GM12878 (cell line): ENCODE measurements around the gene LONRF2. TPM values are rescaled to one million over a fixed set of nuclear protein-coding genes. Genes with fewer than 3 reads are reported as not detected.

Experiments
- ATAC-seq: fragments of 200-7000 bp; cut with Tn5 transposase; 3 replicates; pipeline ENCODE4 v1.9.1; 2020; ENCODE audit warnings: mild to moderate bottlenecking, moderate library complexity
- BruUV-seq: library from RNA; stranded (reverse); fragments of 400-500 nt; replicated peaks from 2 replicates; lab custom pipeline; 2021; lab: Mats Ljungman, UMichigan
- CTCF ChIA-PET: fragments of 300-600 bp; sonication (Branson Sonifier 250); formaldehyde crosslinking; extraction: SDS; loops from one replicate; lab custom pipeline; 2021; ENCODE audit warnings: inconsistent platforms; lab: Yijun Ruan, JAX
- POLR2A ChIA-PET: fragments of 350-600 bp; formaldehyde crosslinking; extraction: SDS; loops from one replicate; lab custom pipeline; 2021; ENCODE audit warnings: inconsistent platforms; lab: Charles Lee
- RAD21 ChIA-PET: fragments of 300-600 bp; sonication (Branson Sonifier 250); formaldehyde crosslinking; loops from one replicate; lab custom pipeline; 2023; ENCODE audit warnings: antibody characterized with exemption; ENCODE audit not compliant: unreplicated experiment; lab: Charles Lee
- SMC1A ChIA-PET: fragments of 300-600 bp; sonication (Branson Sonifier 250); formaldehyde crosslinking; loops from one replicate; lab custom pipeline; 2023; ENCODE audit not compliant: unreplicated experiment, uncharacterized antibody; lab: Charles Lee
- DNase-seq: peaks from one replicate; pipeline ENCODE4 v3.0.0-alpha.2; 2011; ENCODE audit warnings: low read depth, low spot score
- FAIRE-seq: peaks from 3 replicates; lab custom pipeline; 2011; peaks lifted over from hg19 to GRCh38; lab: Jason Lieb, UNC
- H2AFZ ChIP-seq: 2 replicates; pipeline ENCODE4 v1.6.0; 2011; ENCODE audit warnings: low read depth, low read length, control low read depth; ENCODE audit not compliant: control insufficient read depth
- H3K27ac ChIP-seq: 2 replicates; pipeline ENCODE4 v1.5.1; 2011; ENCODE audit warnings: control low read depth; ENCODE audit not compliant: control insufficient read depth, insufficient read depth
- H3K27me3 ChIP-seq, 2 experiments: replicated peaks in 1 of 2; 2 replicates each; pipeline versions ENCODE4 v1.6.0 to v1.6.1; 2011; ENCODE audit warnings: low read length in 1 of 2; ENCODE audit not compliant: control insufficient read depth in 2 of 2, insufficient read depth in 2 of 2
- H3K36me3 ChIP-seq, 2 experiments: 2 replicates each; pipeline ENCODE4 v1.5.1; 2011; ENCODE audit warnings: low read length in 1 of 2; ENCODE audit not compliant: control insufficient read depth in 2 of 2, insufficient read depth in 2 of 2
- H3K4me1 ChIP-seq: 2 replicates; pipeline ENCODE4 v1.6.1; 2011; ENCODE audit warnings: mild to moderate bottlenecking, low read length, moderate library complexity, mixed read lengths; ENCODE audit not compliant: control insufficient read depth, insufficient read depth
- H3K4me2 ChIP-seq: 2 replicates; pipeline ENCODE4 v1.6.0; 2011; ENCODE audit warnings: control low read depth; ENCODE audit not compliant: control insufficient read depth, insufficient read depth
- H3K4me3 ChIP-seq: fragments of 200-600 bp; sonication (generic); 2 replicates; pipeline ENCODE4 v1.5.1; 2016
- H3K79me2 ChIP-seq: 2 replicates; pipeline ENCODE4 v1.6.0; 2011; ENCODE audit warnings: low read length; ENCODE audit not compliant: control insufficient read depth, insufficient read depth
- H3K9ac ChIP-seq: 2 replicates; pipeline ENCODE4 v1.8.0; 2011; ENCODE audit warnings: low read length, control low read depth, mixed read lengths; ENCODE audit not compliant: control insufficient read depth, insufficient read depth
- H3K9me3 ChIP-seq: replicated peaks from 3 replicates; pipeline ENCODE4 v1.5.1; 2011; ENCODE audit warnings: mild to moderate bottlenecking, low read length; ENCODE audit not compliant: control insufficient read depth, insufficient read depth
- H4K20me1 ChIP-seq: 2 replicates; pipeline ENCODE4 v1.6.0; 2011; ENCODE audit not compliant: control insufficient read depth, insufficient read depth
- CTCF ChIP-seq, 3 experiments: IDR thresholded peaks in 2 of 3; conservative IDR thresholded peaks in 1 of 3; 2 replicates each; pipeline ENCODE4 v1.5.1; 2011; ENCODE audit warnings: low read depth in 3 of 3, low read length in 3 of 3, mild to moderate bottlenecking in 3 of 3, control low read depth in 2 of 3, moderate library complexity in 2 of 3, inconsistent platforms in 1 of 3, mixed read lengths in 1 of 3; ENCODE audit not compliant: control insufficient read depth in 2 of 3, insufficient read depth in 1 of 3; ENCODE audit errors: extremely low read depth in 1 of 3
- NFYA ChIP-seq: IDR thresholded peaks from 2 replicates; pipeline ENCODE4 v1.6.1; 2011; ENCODE audit warnings: low read depth, mild to moderate bottlenecking, low read length, improper control_type of control experiment, borderline replicate concordance
- NKRF ChIP-seq: fragments of 450-650 bp; conservative IDR thresholded peaks from 2 replicates; pipeline ENCODE4 v1.6.1; 2017; ENCODE audit warnings: mild to moderate bottlenecking, moderate library complexity
- POLR2A ChIP-seq: IDR thresholded peaks from 2 replicates; pipeline ENCODE4 v1.6.1; 2011; ENCODE audit warnings: low read depth, mild to moderate bottlenecking, low read length
- RAD21 ChIP-seq: IDR thresholded peaks from 2 replicates; pipeline ENCODE4 v1.6.1; 2011; ENCODE audit warnings: mild to moderate bottlenecking, low read depth, low read length, moderate library complexity; ENCODE audit not compliant: insufficient read depth
- RFX5 ChIP-seq: IDR thresholded peaks from 2 replicates; pipeline ENCODE4 v1.6.1; 2011; ENCODE audit warnings: low read depth, low read length, improper control_type of control experiment
- SMC3 ChIP-seq: IDR thresholded peaks from 2 replicates; pipeline ENCODE4 v1.6.1; 2011; ENCODE audit warnings: low read length, improper control_type of control experiment, borderline replicate concordance
- WGBS: methylation state at CpG from one replicate; pipeline ENCODE4 v1.1.6; 2016; ENCODE audit warnings: low lambda C conversion rate; ENCODE audit not compliant: insufficient replicate concordance, insufficient coverage; ENCODE audit errors: missing lambda C conversion rate; 5-methylcytosine and 5-hydroxymethylcytosine counted together
- in situ Hi-C: fragments of 300-500 bp; cut with MboI; formaldehyde crosslinking; loops from 9 replicates; pipeline ENCODE4 v1.14.3; 2018; ENCODE audit warnings: mixed read lengths
- intact Hi-C: fragments of 100-400 bp; cut with micrococcal nuclease; formaldehyde crosslinking; loops from one replicate; pipeline ENCODE4 v1.14.2; 2022; ENCODE audit not compliant: unreplicated experiment
- polyA plus RNA-seq, 11 experiments: library from polyadenylated mRNA; depleted of rRNA in 4 of 11; unstranded in 6 of 11; stranded (reverse) in 5 of 11; fragments of >200 nt; fragmentation: Nextera tagmentation in 4 of 11; fragmentation: Illumina TruSeq in 1 of 11; extraction: Ambion mirVana in 4 of 11; extraction: Trizol in 1 of 11; gene quantifications; 1 replicate in 1 of 11; 2 replicates in 10 of 11; pipeline versions ENCODE4 v1.2.1 to v1.2.3, GENCODE V29; 2011 to 2016; ENCODE audit warnings: inconsistent platforms in 2 of 11, missing spikeins in 2 of 11, low read depth in 1 of 11
- total RNA-seq, 4 experiments: library from RNA; depleted of rRNA in 3 of 4; stranded (reverse); fragments of >200 nt in 3 of 4; fragmentation: Illumina TruSeq in 1 of 4; extraction: Trizol in 1 of 4; gene quantifications; 2 replicates each; pipeline versions ENCODE4 v1.2.1 to v1.2.3, GENCODE V29; 2013 to 2021

Gene LONRF2
- total and polyA plus RNA-seq, 10 of the 15 experiments (the other 5 are each of a cell fraction or from before 2014, with no cell fraction given), result under 0.01 to 0.04 (median 0.01) TPM; not detected in 4

- Histone ChIP-seq H3K9me3 (no peaks in the 10 kb centered on the region; the same call in 2 of the 3 replicates), H3K4me2 (no peak overlapping the region), H3K4me3 (no peak overlapping the region), H3K4me1 (no peaks in the 10 kb centered on the region; the same call in 1 of the 2 replicates), H3K36me3 (no peaks in the 10 kb centered on the region), H3K79me2 (no peaks in the 10 kb centered on the region), H3K9ac (no peak overlapping the region), H3K27me3 (peaks cover 1 to 2% of the 10 kb centered on the region in 2 experiments; a peak in 2 of 4 replicates), H2AFZ (no peak overlapping the region), H4K20me1 (no peaks in the 10 kb centered on the region), H3K27ac (no peak overlapping the region)
- WGBS, result 96% methylated on average over 1 of the region's 1 CpG
- ATAC-seq (no peak), DNase-seq (no peak), FAIRE-seq (no peak)
- POLR2A ChIA-PET, result no interaction called here
- BruUV-seq, result no TSS peak
- intact Hi-C loops (no loop called here), in situ Hi-C loops (no loop called here)
- no peak for TF ChIP-seq NFYA
- TF ChIP-seq CTCF (IDR thresholded peaks at IDR 0.05 in 2 of 3, conservative IDR thresholded peaks at IDR 0.05 in 1 of 3; ENCODE audit: control insufficient read depth in 2 of 3, extremely low read depth in 1 of 3, insufficient read depth in 1 of 3, low read depth in 3 of 3, low read length in 3 of 3), result 0 out of 6 replicates have a peak, but pooled peaks of 1 of the 3 experiments have one; percentile 2
- no peak for TF ChIP-seq NKRF
- TF ChIP-seq SMC3, result no peak
- no peak for TF ChIP-seq RAD21
- no peak for TF ChIP-seq RFX5
- TF ChIP-seq POLR2A, result no peak
- SMC1A ChIA-PET, result interaction anchor here (1.0 kb wide), 1 partner anchor 55 kb away, joined by 3 read pairs; no protein-coding TSS in a partner anchor
- CTCF ChIA-PET, result interaction anchor here (1.2 kb wide), 1 partner anchor 33 kb away, joined by 5 read pairs; no protein-coding TSS in a partner anchor
- RAD21 ChIA-PET, result no interaction called here
These were observed 93.3 kb downstream of the LONRF2 start for GRCh38 chr2:100228967-100229366.
